ENCODE data around the gene SGSM1.

- TF ChIP-seq, protein P1, sequence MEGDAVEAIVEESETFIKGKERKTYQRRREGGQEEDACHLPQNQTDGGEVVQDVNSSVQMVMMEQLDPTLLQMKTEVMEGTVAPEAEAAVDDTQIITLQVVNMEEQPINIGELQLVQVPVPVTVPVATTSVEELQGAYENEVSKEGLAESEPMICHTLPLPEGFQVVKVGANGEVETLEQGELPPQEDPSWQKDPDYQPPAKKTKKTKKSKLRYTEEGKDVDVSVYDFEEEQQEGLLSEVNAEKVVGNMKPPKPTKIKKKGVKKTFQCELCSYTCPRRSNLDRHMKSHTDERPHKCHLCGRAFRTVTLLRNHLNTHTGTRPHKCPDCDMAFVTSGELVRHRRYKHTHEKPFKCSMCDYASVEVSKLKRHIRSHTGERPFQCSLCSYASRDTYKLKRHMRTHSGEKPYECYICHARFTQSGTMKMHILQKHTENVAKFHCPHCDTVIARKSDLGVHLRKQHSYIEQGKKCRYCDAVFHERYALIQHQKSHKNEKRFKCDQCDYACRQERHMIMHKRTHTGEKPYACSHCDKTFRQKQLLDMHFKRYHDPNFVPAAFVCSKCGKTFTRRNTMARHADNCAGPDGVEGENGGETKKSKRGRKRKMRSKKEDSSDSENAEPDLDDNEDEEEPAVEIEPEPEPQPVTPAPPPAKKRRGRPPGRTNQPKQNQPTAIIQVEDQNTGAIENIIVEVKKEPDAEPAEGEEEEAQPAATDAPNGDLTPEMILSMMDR (IDR thresholded peaks at IDR 0.05; ENCODE audit: low read depth, low read length, poor library complexity, severe bottlenecking) = no peak
- TF ChIP-seq EZH2phosphoT487 (IDR thresholded peaks at IDR 0.05; ENCODE audit: borderline replicate concordance, low read length) = no peak
Measured at GRCh38 chr22:24801901-24802465, 4.0 kb upstream of the SGSM1 start.

All from DOHH2 (cell line).